H1 (cell line): ENCODE results near the gene ENPEP. TPM values are rescaled to one million over a fixed set of nuclear protein-coding genes. Genes with fewer than 3 reads are reported as not detected.

Experiments
- CTCF ChIA-PET: fragments of 300-600 bp; sonication (Branson Sonifier 250); formaldehyde crosslinking; loops from one replicate; lab custom pipeline; 2021; ENCODE audit not compliant: partially characterized antibody; lab: Charles Lee
- POLR2A ChIA-PET: fragments of 300-600 bp; sonication (Branson Sonifier 250); formaldehyde crosslinking; loops from one replicate; lab custom pipeline; 2021; ENCODE audit warnings: inconsistent platforms; ENCODE audit not compliant: partially characterized antibody; lab: Charles Lee
- DNase-seq, 2 experiments: peaks; one replicate each; pipeline versions ENCODE4 v3.0.0 to v3.0.0-alpha.2; 2010 to 2022; ENCODE audit warnings: low spot score in 2 of 2, low read depth in 1 of 2, mixed read lengths in 1 of 2
- FAIRE-seq: peaks from 2 replicates; lab custom pipeline; 2011; peaks lifted over from hg19 to GRCh38; lab: Jason Lieb, UNC
- H2AFZ ChIP-seq: 2 replicates; pipeline ENCODE4 v1.8.1; 2012; ENCODE audit warnings: low read length, inconsistent platforms
- H2AK5ac ChIP-seq: 2 replicates; pipeline ENCODE4 v1.6.1; 2013; ENCODE audit warnings: low read depth, low read length
- H2BK120ac ChIP-seq: replicated peaks from 2 replicates; pipeline ENCODE3; 2013; ENCODE audit warnings: low read depth, low read length, inconsistent platforms
- H2BK12ac ChIP-seq: 2 replicates; pipeline ENCODE4 v1.6.1; 2013; ENCODE audit warnings: low read depth, low read length
- H2BK15ac ChIP-seq: 2 replicates; pipeline ENCODE4 v1.6.1; 2013; ENCODE audit warnings: low read length
- H2BK20ac ChIP-seq: 2 replicates; pipeline ENCODE4 v1.6.1; 2013; ENCODE audit warnings: low read length
- H2BK5ac ChIP-seq: 2 replicates; pipeline ENCODE4 v1.6.1; 2013; ENCODE audit warnings: low read depth, low read length
- H3K14ac ChIP-seq: 2 replicates; pipeline ENCODE4 v1.6.1; 2013; ENCODE audit warnings: inconsistent platforms; ENCODE audit not compliant: insufficient read length
- H3K18ac ChIP-seq: 2 replicates; pipeline ENCODE4 v1.6.1; 2013; ENCODE audit warnings: low read length; ENCODE audit errors: extremely low read depth
- H3K23ac ChIP-seq: 2 replicates; pipeline ENCODE4 v1.6.1; 2013; ENCODE audit warnings: inconsistent platforms; ENCODE audit not compliant: insufficient read length
- H3K23me2 ChIP-seq: 2 replicates; pipeline ENCODE4 v1.6.1; 2013; ENCODE audit warnings: low read depth, low read length
- H3K27ac ChIP-seq: 2 replicates; pipeline ENCODE4 v1.6.1; 2011; ENCODE audit warnings: low read depth, low read length, inconsistent platforms
- H3K27me3 ChIP-seq, 4 experiments: replicated peaks in 1 of 4; 1 replicate in 1 of 4; 2 replicates in 3 of 4; pipeline versions ENCODE4 v1.6.1 to v1.8.1; 2011 to 2013; ENCODE audit warnings: low read length in 3 of 4, mild to moderate bottlenecking in 3 of 4, inconsistent platforms in 2 of 4, mixed read lengths in 2 of 4, moderate library complexity in 1 of 4; ENCODE audit not compliant: control insufficient read depth in 3 of 4, insufficient read depth in 3 of 4; ENCODE audit errors: extremely low read depth in 1 of 4
- H3K36me3 ChIP-seq, 4 experiments: 2 replicates each; pipeline versions ENCODE4 v1.6.1 to v1.8.1; 2011 to 2013; ENCODE audit warnings: mild to moderate bottlenecking in 4 of 4, low read length in 3 of 4, moderate library complexity in 2 of 4, control low read depth in 1 of 4, inconsistent platforms in 1 of 4; ENCODE audit not compliant: insufficient read depth in 4 of 4, control insufficient read depth in 2 of 4
- H3K4ac ChIP-seq: replicated peaks from 2 replicates; pipeline ENCODE3; 2013; ENCODE audit warnings: low read length, low read depth, mixed read lengths, inconsistent platforms; ENCODE audit not compliant: insufficient read length
- H3K4me1 ChIP-seq, 4 experiments: replicated peaks in 1 of 4; 1 replicate in 1 of 4; 2 replicates in 3 of 4; pipeline versions ENCODE4 v1.6.1 to v1.8.1; 2011 to 2013; ENCODE audit warnings: low read length in 3 of 4, inconsistent platforms in 2 of 4, mixed read lengths in 1 of 4; ENCODE audit not compliant: insufficient read depth in 4 of 4, control insufficient read depth in 3 of 4
- H3K4me2 ChIP-seq, 2 experiments: 2 replicates each; pipeline versions ENCODE4 v1.6.1 to v1.8.1; 2011 to 2013; ENCODE audit warnings: low read depth in 2 of 2, low read length in 2 of 2, control low read depth in 1 of 2, inconsistent platforms in 1 of 2, mild to moderate bottlenecking in 1 of 2; ENCODE audit not compliant: insufficient read depth in 1 of 2
- H3K4me3 ChIP-seq, 4 experiments: fragments of 200-600, 300-600 bp in 1 of 4; sonication (generic), shearing (Covaris generic), sonication (Bioruptor Twin) in 1 of 4; 2 replicates each; pipeline versions ENCODE4 v1.5.1 to v1.8.1; 2011 to 2016; ENCODE audit warnings: low read length in 4 of 4, low read depth in 3 of 4, control low read depth in 2 of 4, inconsistent platforms in 2 of 4, mild to moderate bottlenecking in 2 of 4, mixed read lengths in 1 of 4, moderate library complexity in 1 of 4; ENCODE audit not compliant: insufficient read depth in 2 of 4; ENCODE audit errors: extremely low read depth in 1 of 4
- H3K56ac ChIP-seq: replicated peaks from 2 replicates; pipeline ENCODE3; 2013; ENCODE audit warnings: low read depth, mild to moderate bottlenecking, mixed read lengths, low read length, inconsistent platforms; ENCODE audit not compliant: insufficient read length
- H3K79me1 ChIP-seq: 2 replicates; pipeline ENCODE4 v1.6.1; 2013; ENCODE audit warnings: low read depth, low read length, control low read depth
- H3K79me2 ChIP-seq, 2 experiments: 2 replicates each; pipeline versions ENCODE4 v1.6.1 to v1.8.1; 2012 to 2013; ENCODE audit warnings: low read length in 2 of 2, mild to moderate bottlenecking in 2 of 2, inconsistent platforms in 1 of 2; ENCODE audit not compliant: insufficient read depth in 2 of 2, control insufficient read depth in 1 of 2
- H3K9ac ChIP-seq, 4 experiments: replicated peaks in 1 of 4; 1 replicate in 1 of 4; 2 replicates in 3 of 4; pipeline versions ENCODE4 v1.6.1 to v1.8.1; 2011 to 2013; ENCODE audit warnings: low read depth in 3 of 4, low read length in 3 of 4, control low read depth in 2 of 4, mild to moderate bottlenecking in 2 of 4, moderate library complexity in 2 of 4, inconsistent platforms in 1 of 4; ENCODE audit errors: extremely low read depth in 1 of 4
- H3K9me3 ChIP-seq, 2 experiments: 2 replicates each; pipeline versions ENCODE4 v1.6.1 to v1.8.1; 2012 to 2013; ENCODE audit warnings: mild to moderate bottlenecking in 2 of 2, moderate library complexity in 2 of 2, control low read depth in 1 of 2, inconsistent platforms in 1 of 2, low read depth in 1 of 2, low read length in 1 of 2, mixed read lengths in 1 of 2; ENCODE audit not compliant: insufficient read depth in 2 of 2
- H4K20me1 ChIP-seq, 2 experiments: replicated peaks in 1 of 2; 2 replicates each; pipeline versions ENCODE3 to v1.8.1; 2011 to 2013; ENCODE audit warnings: inconsistent platforms in 2 of 2, low read length in 2 of 2, mild to moderate bottlenecking in 1 of 2; ENCODE audit not compliant: insufficient read depth in 2 of 2, control insufficient read depth in 1 of 2
- H4K5ac ChIP-seq: 2 replicates; pipeline ENCODE4 v1.6.1; 2013; ENCODE audit warnings: low read length, low read depth, mixed read lengths, inconsistent platforms; ENCODE audit not compliant: insufficient read length
- H4K8ac ChIP-seq: 2 replicates; pipeline ENCODE4 v1.8.0; 2013; ENCODE audit warnings: mild to moderate bottlenecking, moderate library complexity, low read length, inconsistent platforms; ENCODE audit not compliant: insufficient read depth; ENCODE audit errors: extremely low read depth
- H4K91ac ChIP-seq: replicated peaks from 2 replicates; pipeline ENCODE3; 2013; ENCODE audit warnings: low read length, mixed read lengths, inconsistent platforms; ENCODE audit not compliant: insufficient read length
- ASH2L ChIP-seq: fragments of 200-600, 300-600 bp; sonication (generic); IDR thresholded peaks from one replicate; pipeline ENCODE4 v1.7.1; 2017; ENCODE audit warnings: low read length
- CBX5 ChIP-seq: fragments of 300-800, 300-1000 bp; sonication (generic); IDR thresholded peaks from 2 replicates; pipeline ENCODE4 v1.7.1; 2016; ENCODE audit warnings: antibody characterized with exemption, low read length, low read depth
- CTBP2 ChIP-seq: IDR thresholded peaks from 2 replicates; pipeline ENCODE4 v1.7.0; 2011; ENCODE audit warnings: borderline replicate concordance, mild to moderate bottlenecking, moderate library complexity, mixed read lengths, low read length; ENCODE audit not compliant: insufficient read depth, insufficient read length
- E2F6 ChIP-seq: IDR thresholded peaks from 2 replicates; pipeline ENCODE4 v1.6.1; 2012; ENCODE audit warnings: inconsistent platforms
- EZH2 ChIP-seq: fragments of 200-600 bp; sonication (generic); IDR thresholded peaks from 2 replicates; pipeline ENCODE4 v1.7.1; 2012; ENCODE audit warnings: low read depth, mild to moderate bottlenecking, moderate library complexity, low read length, inconsistent platforms; ENCODE audit not compliant: severe bottlenecking
- FOSL1 ChIP-seq: IDR thresholded peaks from 2 replicates; pipeline ENCODE4 v1.6.1; 2011; ENCODE audit warnings: mild to moderate bottlenecking, low read depth, low read length, moderate library complexity; ENCODE audit not compliant: insufficient read depth
- GTF2F1 ChIP-seq: IDR thresholded peaks from 2 replicates; pipeline ENCODE4 v1.6.1; 2012; ENCODE audit warnings: low read depth, low read length, improper control_type of control experiment, borderline replicate concordance
- NRF1 ChIP-seq: IDR thresholded peaks from 2 replicates; pipeline ENCODE4 v1.6.1; 2011; ENCODE audit warnings: mild to moderate bottlenecking, low read depth, low read length, improper control_type of control experiment
- POU5F1 ChIP-seq: IDR thresholded peaks from 2 replicates; pipeline ENCODE4 v1.6.1; 2011; ENCODE audit warnings: low read depth, mild to moderate bottlenecking, low read length, moderate library complexity
- RFX5 ChIP-seq: IDR thresholded peaks from 2 replicates; pipeline ENCODE4 v1.6.1; 2011; ENCODE audit warnings: low read depth, low read length, improper control_type of control experiment, borderline replicate concordance
- RXRA ChIP-seq: IDR thresholded peaks from 2 replicates; pipeline ENCODE4 v1.6.1; 2011; ENCODE audit warnings: low read depth, mild to moderate bottlenecking, low read length, moderate library complexity; ENCODE audit not compliant: insufficient read depth
- SIN3A ChIP-seq, 2 experiments: IDR thresholded peaks in 1 of 2; conservative IDR thresholded peaks in 1 of 2; 2 replicates each; pipeline ENCODE4 v1.6.1; 2011 to 2012; ENCODE audit warnings: low read length in 2 of 2, improper control_type of control experiment in 1 of 2, low read depth in 1 of 2, mild to moderate bottlenecking in 1 of 2
- SIX5 ChIP-seq: IDR thresholded peaks from 2 replicates; pipeline ENCODE4 v1.6.1; 2011; ENCODE audit warnings: mild to moderate bottlenecking, low read depth, low read length
- TEAD4 ChIP-seq: IDR thresholded peaks from 2 replicates; pipeline ENCODE4 v1.6.1; 2012; ENCODE audit warnings: low read depth, low read length, inconsistent platforms, mixed read lengths
- WGBS, 2 experiments: shearing (Covaris generic) in 1 of 2; methylation state at CpG; one replicate each; pipeline versions ENCODE4 v1.1.6 to v1.1.7; 2013 to 2015; ENCODE audit warnings: low lambda C conversion rate in 2 of 2, mixed read lengths in 2 of 2, inconsistent platforms in 1 of 2, low coverage in 1 of 2, missing lambda C conversion rate in 1 of 2; ENCODE audit not compliant: insufficient replicate concordance in 2 of 2, insufficient coverage in 1 of 2, insufficient read length in 1 of 2; ENCODE audit errors: extremely low coverage in 1 of 2, missing lambda C conversion rate in 1 of 2; 5-methylcytosine and 5-hydroxymethylcytosine counted together
- polyA plus RNA-seq, 7 experiments: library from polyadenylated mRNA; depleted of rRNA in 3 of 7; stranded (reverse) in 5 of 7; unstranded in 2 of 7; fragments of >200 nt in 5 of 7; fragments of 200-250 nt in 2 of 7; gene quantifications; 1 replicate in 5 of 7; 2 replicates in 1 of 7; 4 replicates in 1 of 7; pipeline versions ENCODE4 v1.2.1 to v1.2.3, GENCODE V29; 2011 to 2013; ENCODE audit warnings: missing spikeins in 2 of 7, mixed read lengths in 2 of 7
- total RNA-seq: library from RNA; stranded (reverse); fragmentation: NEBNext Ultra II Directional; extraction: Animal tissue kit (Norgen Biotek cat#: 25700); gene quantifications from 2 replicates; pipeline ENCODE4 v1.2.1, GENCODE V29; 2021

Gene ENPEP
- total and polyA plus RNA-seq, 2 of the 8 experiments (the other 6 are each of a cell fraction or from before 2014, with no cell fraction given) = 0.09 to 0.61 TPM

GRCh38 chr4:110485452-110485851, 9.5 kb downstream of the ENPEP start:
- CTCF ChIA-PET = interaction anchor here (0.6 to 1.7 kb wide), 3 partner anchors 32 to 436 kb away, joined by 3 to 4 read pairs (median 3); no protein-coding TSS in a partner anchor
- TF ChIP-seq ASH2L (no peak), E2F6 (no peak), SIN3A (conservative IDR thresholded peaks at IDR 0.05 in 1 of 2, IDR thresholded peaks at IDR 0.05 in 1 of 2; ENCODE audit: low read depth in 1 of 2, low read length in 2 of 2) (no peak), GTF2F1 (no peak), NRF1 (no peak), RXRA (no peak), FOSL1 (no peak), CTBP2 (no peak), RFX5 (no peak), CBX5 (no peak), TEAD4 (no peak), SIX5 (no peak), POU5F1 (no peak), EZH2 (no peak)

More at GRCh38 chr4:110485452-110485851, 9.5 kb downstream of the ENPEP start:
- Histone ChIP-seq H3K27ac (no peak overlapping the region), H2AK5ac (no peak overlapping the region), H3K4me2 (no peak overlapping the region), H2BK20ac (no peak overlapping the region), H2BK5ac (no peak overlapping the region), H3K4ac (no peak overlapping the region), H3K9me3 (no peaks in the 10 kb centered on the region), H4K5ac (no peak overlapping the region), H3K79me2 (no peaks in the 10 kb centered on the region), H2AFZ (no peak overlapping the region), H4K8ac (no peak overlapping the region), H3K36me3 (no peaks in the 10 kb centered on the region), H3K4me3 (no peak overlapping the region), H3K9ac (no peak overlapping the region), H3K27me3 (no peaks in the 10 kb centered on the region), H2BK120ac (no peak overlapping the region), H3K23me2 (no peaks in the 10 kb centered on the region), H3K23ac (no peak overlapping the region), H3K18ac (no peak overlapping the region), H4K91ac (no peak overlapping the region), H2BK15ac (no peak overlapping the region), H3K14ac (no peak overlapping the region), H3K79me1 (no peaks in the 10 kb centered on the region), H3K56ac (no peak overlapping the region), H2BK12ac (no peak overlapping the region), H4K20me1 (peaks cover 0 to under 1% of the 10 kb centered on the region in 2 experiments), H3K4me1 (peaks cover 0 to 9% (median under 1%) of the 10 kb centered on the region in 4 experiments; a peak in 4 of 7 replicates)
- DNase-seq (no peak), FAIRE-seq (no peak)
- POLR2A ChIA-PET = no interaction called here
- 80% methylated on average over 1 of the region's 1 CpG; no CpG with 5 or more reads in 1 of the 2 experiments for WGBS, 2 experiments
